Ureter (tissue), 1 donor: Measurements from ENCODE around the gene LRRC73. TPM values are rescaled to one million over a fixed set of nuclear protein-coding genes. Genes with fewer than 3 reads are reported as not detected.
"Not testable (repeated sequence)": the region's sequence is repeated elsewhere in the genome, so short reads cannot be mapped to it uniquely, and the experiment has no call there.

Source experiments
- DNase-seq: peaks from one replicate; pipeline ENCODE4 v3.0.0-alpha.2; 2020; ENCODE audit warnings: low spot score
- total RNA-seq: library from RNA; stranded (reverse); gene quantifications from one replicate; pipeline ENCODE4 v1.2.4, GENCODE V29; 2023
- donor health status: DM: yes; HTN: yes; CAD: no.

LRRC73 gene
- total RNA-seq, 1 donor from 2014 or later, result 0.57 TPM

- DNase-seq, result no peak
Measured at GRCh38 chr6:43492673-43493072, 17.5 kb downstream of the LRRC73 start.

GRCh38 chr6:43491750-43492661 is 18.1 kb downstream of the LRRC73 start:
- peak; percentile 88 for DNase-seq

GRCh38 chr6:43490523-43490939 is 19.6 kb downstream of the LRRC73 start:
- no peak for DNase-seq

- no peak for DNase-seq
Measured at GRCh38 chr6:43489277-43490072, 20.7 kb downstream of the LRRC73 start.

GRCh38 chr6:43488667-43489276 is 21.4 kb downstream of the LRRC73 start:
- DNase-seq, result no peak

GRCh38 chr6:43481591-43482236 is 28.4 kb downstream of the LRRC73 start:
- no peak for DNase-seq

- no peak for DNase-seq
Measured at GRCh38 chr6:43481075-43481474, 29.1 kb downstream of the LRRC73 start.

- DNase-seq, result no peak
Measured at GRCh38 chr6:43478008-43478372, 32.2 kb downstream of the LRRC73 start.

- DNase-seq, result peak; percentile 96
Measured at GRCh38 chr6:43477235-43478007, 32.7 kb downstream of the LRRC73 start, which contains the start of gene TJAP1. Gene TJAP1 (plus strand): TSS chr6:43477570. CDS start chr6:43499002, 21,432 bp downstream.

GRCh38 chr6:43476746-43477145 is 33.4 kb downstream of the LRRC73 start:
- no peak for DNase-seq

- no peak for DNase-seq
Measured at GRCh38 chr6:43475516-43475915, 34.6 kb downstream of the LRRC73 start.

GRCh38 chr6:43472515-43472914 is 37.6 kb downstream of the LRRC73 start:
- no peak for DNase-seq

- no peak for DNase-seq
Measured at GRCh38 chr6:43471399-43471798, 38.7 kb downstream of the LRRC73 start.

- DNase-seq, result no peak
Measured at GRCh38 chr6:43469947-43470346, 40.2 kb downstream of the LRRC73 start.

- DNase-seq, result no peak
Measured at GRCh38 chr6:43468748-43469681, 41.1 kb downstream of the LRRC73 start.

GRCh38 chr6:43468240-43468639 is 41.9 kb downstream of the LRRC73 start:
- no peak for DNase-seq

- no peak for DNase-seq
Measured at GRCh38 chr6:43467752-43468151, 42.4 kb downstream of the LRRC73 start.

GRCh38 chr6:43467265-43467664 is 42.9 kb downstream of the LRRC73 start:
- not testable (repeated sequence) for DNase-seq

GRCh38 chr6:43465948-43466347 is 44.2 kb downstream of the LRRC73 start:
- no peak for DNase-seq

- no peak for DNase-seq
Measured at GRCh38 chr6:43464337-43464736, 45.8 kb downstream of the LRRC73 start.
